Activated B cell treated with CpG ODN at 0.5 μM for 24 hours (primary cell): ENCODE results near the gene MAPKAPK3. TPM values are rescaled to one million over a fixed set of nuclear protein-coding genes. Genes with fewer than 3 reads are reported as not detected.

Source experiments
- ATAC-seq: fragments of 200-7000 bp; cut with Tn5 transposase; one replicate; pipeline ENCODE4 v1.10.0; 2021; ENCODE audit warnings: low read depth, mild to moderate bottlenecking, moderate library complexity
- CTCF ChIA-PET: fragments of 350-600 bp; sonication (Branson Sonifier 250); formaldehyde crosslinking; loops from one replicate; lab custom pipeline; 2021; ENCODE audit warnings: antibody characterized with exemption; lab: Charles Lee
- POLR2A ChIA-PET: fragments of 350-600 bp; sonication (Branson Sonifier 250); formaldehyde crosslinking; loops from one replicate; lab custom pipeline; 2021; ENCODE audit warnings: antibody characterized with exemption; lab: Charles Lee
- DNase-seq: peaks from one replicate; pipeline ENCODE4 v3.0.0; 2022
- H3K27ac Mint-ChIP-seq: one replicate; pipeline ENCODE4 v1.8.0; 2020; ENCODE audit warnings: mixed read lengths
- H3K27me3 Mint-ChIP-seq: one replicate; pipeline ENCODE4 v1.8.0; 2021; ENCODE audit warnings: mixed read lengths
- H3K36me3 Mint-ChIP-seq: one replicate; pipeline ENCODE4 v1.8.0; 2021; ENCODE audit warnings: low read depth, mixed read lengths
- H3K4me1 Mint-ChIP-seq: one replicate; pipeline ENCODE4 v1.8.0; 2021; ENCODE audit warnings: mixed read lengths
- H3K4me3 Mint-ChIP-seq: one replicate; pipeline ENCODE4 v1.8.0; 2020; ENCODE audit warnings: mild to moderate bottlenecking, mixed read lengths
- H3K9me3 Mint-ChIP-seq: one replicate; pipeline ENCODE4 v1.8.0; 2020; ENCODE audit warnings: mixed read lengths
- CTCF ChIP-seq: fragments of 200-600 bp; IDR thresholded peaks from one replicate; pipeline ENCODE4 v1.8.0; 2022; ENCODE audit warnings: antibody characterized with exemption, mild to moderate bottlenecking
- intact Hi-C: fragments of 100-400 bp; cut with micrococcal nuclease; formaldehyde crosslinking; loops from one replicate; pipeline ENCODE4 v1.15.1; 2024
- total RNA-seq: library from RNA; stranded (reverse); gene quantifications from 2 replicates; pipeline ENCODE4 v1.2.3, GENCODE V29; 2022

The MAPKAPK3 gene
- total RNA-seq, 1 donor from 2014 or later, result 18.2 TPM

- H3K27ac Mint-ChIP-seq, result no peak overlapping the region
- no peak for DNase-seq
- TF ChIP-seq CTCF, result no peak
- CTCF ChIA-PET, result interaction anchor here (1.1 kb wide), 1 partner anchor 10 kb away, joined by 5 read pairs; no protein-coding TSS in a partner anchor
- no peak overlapping the region for H3K4me3 Mint-ChIP-seq
- POLR2A ChIA-PET, result no interaction called here
- H3K27me3 Mint-ChIP-seq, result no peaks in the 10 kb centered on the region
- H3K9me3 Mint-ChIP-seq, result no peaks in the 10 kb centered on the region
- H3K4me1 Mint-ChIP-seq, result peaks cover 37% of the 10 kb centered on the region
- intact Hi-C loops, result no loop called here
- H3K36me3 Mint-ChIP-seq, result peaks cover 5% of the 10 kb centered on the region
- no peak for ATAC-seq
Measured at GRCh38 chr3:50625231-50626182, 8.6 kb downstream of the MAPKAPK3 start.

GRCh38 chr3:50626401-50626800 is 9.4 kb downstream of the MAPKAPK3 start:
- no peak overlapping the region for H3K4me3 Mint-ChIP-seq
- intact Hi-C loops, result no loop called here
- H3K27ac Mint-ChIP-seq, result no peak overlapping the region
- ATAC-seq (no peak), DNase-seq (no peak)
- H3K9me3 Mint-ChIP-seq, result no peaks in the 10 kb centered on the region
- CTCF ChIA-PET, result interaction anchor here (1.1 kb wide), 1 partner anchor 11 kb away, joined by 5 read pairs; no protein-coding TSS in a partner anchor
- no peak for TF ChIP-seq CTCF
- H3K4me1 Mint-ChIP-seq, result peaks cover 38% of the 10 kb centered on the region
- POLR2A ChIA-PET, result interaction anchor here (0.6 kb wide), 1 partner anchor 57 kb away, joined by 3 read pairs; the partner anchor contains the start of gene HEMK1
- H3K27me3 Mint-ChIP-seq, result no peaks in the 10 kb centered on the region
- H3K36me3 Mint-ChIP-seq, result no peaks in the 10 kb centered on the region

DNA sequence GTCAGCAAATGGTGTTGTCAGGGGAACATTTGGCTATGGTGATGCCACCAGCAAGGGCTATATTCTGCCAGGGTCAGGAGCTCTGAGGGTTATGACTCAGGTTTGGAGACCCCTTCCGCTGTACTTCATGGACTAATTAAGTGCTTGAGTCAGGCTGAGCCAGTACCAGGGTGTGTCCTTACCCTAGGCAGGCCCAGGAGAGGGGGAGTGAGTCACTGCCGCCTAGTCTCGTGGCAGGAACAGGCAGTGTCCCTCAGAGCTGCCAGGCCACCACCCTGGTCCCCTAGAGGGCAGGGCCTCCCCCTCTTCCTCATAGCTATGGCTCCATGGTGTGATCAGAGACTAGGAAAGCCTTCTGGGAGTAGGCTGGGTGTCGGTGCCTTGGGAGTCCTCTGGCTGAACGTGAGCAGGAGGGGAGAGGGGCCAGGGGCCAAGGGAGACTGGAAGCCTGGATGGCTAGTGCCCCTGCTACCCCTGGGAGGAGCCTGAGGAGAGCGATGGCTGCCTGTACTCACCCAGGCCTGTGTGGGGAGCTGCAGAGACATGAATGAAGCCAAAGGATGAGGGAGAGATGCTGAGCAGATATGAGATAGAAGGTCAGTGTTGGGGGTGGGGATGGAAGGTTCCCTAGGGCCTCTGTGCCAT is 10.6 kb downstream of the MAPKAPK3 start:
- ChIA-PET POLR2A (interaction anchor here (0.7 kb wide), 1 partner anchor 8 kb away, joined by 4 read pairs; no protein-coding TSS in a partner anchor), CTCF (no interaction called here)
- Mint-ChIP-seq H3K36me3 (no peaks in the 10 kb centered on the region), H3K27ac (no peak overlapping the region), H3K4me1 (peaks cover 43% of the 10 kb centered on the region), H3K27me3 (no peaks in the 10 kb centered on the region), H3K9me3 (no peaks in the 10 kb centered on the region), H3K4me3 (no peak overlapping the region)
- ATAC-seq (no peak), DNase-seq (no peak)
- intact Hi-C loops, result no loop called here
- no peak for TF ChIP-seq CTCF

- Mint-ChIP-seq H3K4me3 (no peak overlapping the region), H3K27ac (no peak overlapping the region)
- no peak for TF ChIP-seq CTCF
Measured at GRCh38 chr3:50628601-50629000, 11.7 kb downstream of the MAPKAPK3 start.

DNA sequence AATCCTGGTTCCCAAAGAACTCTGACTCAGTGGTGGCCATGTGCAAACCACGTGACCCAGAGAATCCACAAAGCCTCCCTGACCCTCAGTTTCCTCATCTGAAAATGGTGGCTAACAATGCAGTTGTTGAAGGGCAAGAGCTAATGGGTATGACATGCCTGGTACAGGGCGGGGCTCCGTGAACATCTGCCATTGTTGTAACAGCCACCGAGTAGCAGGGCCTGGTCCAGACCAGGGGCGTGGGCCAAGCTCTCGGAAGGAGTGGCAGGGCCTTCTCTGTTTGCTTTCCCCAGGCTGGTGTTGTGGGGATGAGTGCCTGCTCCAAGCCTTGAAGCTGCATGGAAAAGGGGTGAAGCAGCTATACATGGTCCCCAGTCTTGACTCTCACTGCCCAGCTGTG is 13.4 kb downstream of the MAPKAPK3 start:
- Mint-ChIP-seq H3K27ac (no peak overlapping the region), H3K4me3 (no peak overlapping the region), H3K36me3 (no peaks in the 10 kb centered on the region), H3K9me3 (no peaks in the 10 kb centered on the region), H3K4me1 (peaks cover 31% of the 10 kb centered on the region), H3K27me3 (no peaks in the 10 kb centered on the region)
- ATAC-seq, result no peak
- intact Hi-C loops, result no loop called here
- ChIA-PET CTCF (interaction anchor here (2.0 kb wide), 1 partner anchor 15 kb away, joined by 10 read pairs; no protein-coding TSS in a partner anchor), POLR2A (no interaction called here)
- no peak for DNase-seq
- TF ChIP-seq CTCF, result no peak

More at GRCh38 chr3:50628601-50629000, 11.7 kb downstream of the MAPKAPK3 start:
- Mint-ChIP-seq H3K4me1 (peaks cover 47% of the 10 kb centered on the region), H3K27me3 (no peaks in the 10 kb centered on the region), H3K9me3 (no peaks in the 10 kb centered on the region), H3K36me3 (no peaks in the 10 kb centered on the region)
- DNase-seq (no peak), ATAC-seq (no peak)
- ChIA-PET POLR2A (no interaction called here), CTCF (no interaction called here)
- intact Hi-C loops, result no loop called here
